GM20431 (cell line): Measurements from ENCODE around the gene CTBP1.

Experiments
- in situ Hi-C: fragments of 300-500 bp; cut with MseI, MboI; formaldehyde crosslinking; loops from one replicate; pipeline ENCODE4 v1.15.0; 2020; ENCODE audit warnings: low sequenced_read_pairs; ENCODE audit not compliant: unreplicated experiment

Gene CTBP1

DNA sequence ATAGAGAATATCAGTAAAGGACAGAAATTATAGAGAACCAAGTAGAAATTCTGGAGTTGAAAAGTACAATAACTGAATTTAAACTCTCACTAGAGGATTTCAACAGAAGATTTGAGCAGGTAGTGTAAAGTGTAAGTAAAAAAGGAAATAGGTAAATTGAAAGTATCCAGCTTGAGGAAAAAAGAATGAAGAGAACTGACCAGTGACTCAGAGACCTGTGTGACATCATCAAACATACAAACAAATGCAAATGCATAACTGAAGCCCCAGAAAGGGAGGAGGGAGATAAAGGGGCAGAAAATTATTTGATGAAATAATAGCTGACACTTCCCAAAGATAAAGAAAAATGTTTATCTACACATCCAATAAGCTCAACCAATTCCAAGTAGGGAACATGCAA, 68.3 kb downstream of the CTBP1 start:
- in situ Hi-C loops = no loop called here

DNA sequence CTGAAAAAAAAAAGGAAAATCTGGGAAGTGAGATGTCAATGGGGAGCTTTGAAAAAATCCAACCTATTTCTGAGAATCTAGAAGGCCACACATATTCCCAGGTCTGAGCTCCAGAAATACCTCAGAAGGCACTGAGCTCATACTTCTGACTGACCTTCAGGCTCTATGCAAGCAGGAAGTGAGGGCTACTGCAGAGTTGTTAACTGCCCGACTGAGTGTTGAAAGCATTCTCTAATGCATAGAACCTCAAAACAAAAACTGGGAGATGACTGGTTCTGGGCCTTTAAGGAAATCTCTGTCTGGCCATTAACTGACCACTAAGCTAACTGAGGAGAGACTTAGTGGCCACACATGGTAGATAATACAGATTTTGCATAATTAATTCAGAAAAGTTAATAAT, 69.0 kb downstream of the CTBP1 start:
- in situ Hi-C loops = no loop called here

DNA sequence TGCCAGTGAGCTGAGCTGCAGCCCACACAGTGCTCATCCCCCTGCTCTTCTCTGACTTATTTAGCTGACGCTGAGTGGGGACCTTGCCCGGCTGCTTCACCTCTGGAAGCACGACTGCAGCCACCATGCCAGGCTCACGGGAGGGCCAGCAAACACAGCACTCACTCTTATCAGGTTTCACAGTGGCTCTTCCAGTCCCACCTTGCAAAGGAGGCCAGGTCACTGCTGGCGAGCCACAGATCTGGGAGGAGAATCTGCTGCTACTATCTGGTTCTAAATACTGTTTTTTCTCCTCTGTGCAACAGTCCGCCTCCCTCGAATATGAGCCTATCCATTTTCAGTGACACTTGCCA, 69.9 kb downstream of the CTBP1 start:
- in situ Hi-C loops = no loop called here

DNA sequence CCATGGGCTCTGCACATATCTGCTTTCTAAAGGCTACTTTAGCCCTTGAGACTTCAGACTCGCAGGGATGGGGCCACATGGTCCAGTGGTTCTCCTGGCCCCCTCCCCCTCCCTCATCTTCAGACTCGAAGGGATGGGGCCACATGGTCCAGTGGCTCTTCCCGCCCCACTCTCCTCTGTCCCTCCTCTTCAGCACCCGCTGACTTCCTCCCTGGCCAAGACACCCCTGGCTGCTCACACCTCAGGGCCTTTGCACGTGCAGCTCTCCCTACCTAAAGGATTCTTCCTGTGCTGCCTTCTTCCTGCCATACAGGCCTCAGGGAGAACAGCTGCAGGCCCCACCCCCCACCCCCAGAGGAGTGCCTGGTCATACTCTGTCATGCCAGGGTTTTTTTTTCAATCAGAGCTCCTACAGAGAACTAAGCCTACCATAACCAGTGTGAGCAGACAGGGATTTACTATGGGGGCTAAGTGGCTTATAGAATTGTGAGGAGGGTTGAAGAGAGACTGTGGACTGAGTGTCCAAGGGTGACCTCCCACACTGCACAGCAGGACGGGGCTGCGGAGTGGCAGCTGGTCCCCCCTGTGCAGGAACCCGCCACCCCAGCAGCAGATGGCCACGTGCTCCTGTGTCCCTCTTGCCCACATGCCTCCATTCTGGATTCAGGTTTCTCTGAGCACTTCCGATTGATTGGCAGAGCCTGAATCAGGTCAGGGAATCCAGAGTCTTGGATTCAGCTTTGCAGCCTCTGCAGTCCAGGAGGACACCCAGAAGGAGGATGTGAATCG, 70.4 kb downstream of the CTBP1 start:
- in situ Hi-C loops = no loop called here

DNA sequence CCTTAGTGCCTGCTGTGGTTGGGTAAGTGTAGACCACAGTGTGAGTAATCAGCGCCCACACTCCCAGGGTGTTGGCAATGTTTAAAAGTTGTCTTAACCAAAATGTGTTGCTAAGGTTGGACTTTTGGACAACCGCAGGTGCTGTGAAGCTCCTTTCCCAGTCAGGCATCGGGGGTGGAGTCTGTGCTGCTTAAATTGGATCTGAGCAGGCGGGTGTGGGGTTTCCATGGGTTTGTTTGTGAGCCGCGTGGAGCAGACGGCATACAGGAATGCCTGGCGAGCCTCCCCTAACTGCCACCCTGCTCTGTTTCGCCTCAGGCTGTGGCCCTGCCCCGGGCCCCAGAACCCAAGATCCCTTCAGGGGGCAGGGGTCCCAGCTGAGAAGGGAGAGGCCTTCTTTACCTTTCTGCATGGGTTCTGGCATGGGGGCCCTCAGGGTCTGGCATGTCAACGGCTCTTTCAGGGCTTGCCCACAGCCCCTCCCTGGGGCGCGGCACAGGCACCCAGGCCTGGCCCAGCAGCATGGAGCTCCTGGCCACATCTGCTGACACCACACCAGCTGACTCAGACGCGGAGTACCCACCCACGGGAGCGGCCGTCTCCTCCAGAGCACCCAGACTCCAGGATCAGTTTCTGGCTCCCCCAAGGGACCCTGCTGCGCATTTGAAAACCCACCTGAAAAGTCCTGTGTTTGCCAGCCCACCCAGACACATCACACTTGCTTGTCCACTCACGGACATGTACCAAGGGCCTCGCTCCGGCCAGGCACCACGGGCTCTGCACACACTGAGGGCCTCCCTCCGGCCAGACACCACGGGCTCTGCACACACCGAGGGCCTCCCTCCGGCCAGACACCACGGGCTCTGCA, 71.4 kb downstream of the CTBP1 start:
- in situ Hi-C loops = no loop called here

DNA sequence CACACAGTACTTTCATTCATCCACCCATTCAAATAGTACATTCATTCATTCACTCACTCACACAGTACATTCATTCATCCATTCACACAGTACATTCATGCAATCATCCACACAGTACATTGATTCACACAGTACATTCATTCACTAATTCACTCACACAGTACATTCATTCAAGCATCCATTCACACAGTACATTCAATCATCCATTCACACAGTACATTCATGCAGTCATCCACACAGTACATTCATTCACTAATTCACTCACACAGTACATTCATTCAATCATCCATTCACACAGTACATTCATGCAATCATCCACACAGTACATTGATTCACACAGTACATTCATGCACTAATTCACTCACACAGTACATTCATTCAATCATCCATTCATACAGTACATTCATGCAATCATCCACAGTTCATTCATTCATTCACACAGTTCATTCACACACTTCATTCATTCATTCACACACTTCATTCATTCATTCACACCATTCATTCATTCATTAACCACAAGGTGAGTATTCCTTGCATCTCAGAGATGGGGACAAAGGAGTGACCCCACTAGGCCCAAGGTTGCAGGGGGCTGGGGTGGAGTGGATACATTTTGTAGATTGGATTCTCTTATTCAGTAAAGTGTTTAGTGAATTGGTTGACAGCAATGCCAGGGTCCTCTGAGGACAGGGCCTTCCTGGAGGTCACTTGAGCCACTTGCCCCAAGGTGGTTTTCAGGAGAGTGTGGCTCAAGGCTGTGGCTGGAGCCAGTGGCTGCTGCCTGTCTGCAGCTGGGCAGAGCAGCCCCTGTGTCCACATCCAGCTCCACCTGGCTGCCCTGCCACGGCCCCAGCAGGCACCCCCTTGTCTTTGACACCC, 72.3 kb downstream of the CTBP1 start:
- in situ Hi-C loops = no loop called here

DNA sequence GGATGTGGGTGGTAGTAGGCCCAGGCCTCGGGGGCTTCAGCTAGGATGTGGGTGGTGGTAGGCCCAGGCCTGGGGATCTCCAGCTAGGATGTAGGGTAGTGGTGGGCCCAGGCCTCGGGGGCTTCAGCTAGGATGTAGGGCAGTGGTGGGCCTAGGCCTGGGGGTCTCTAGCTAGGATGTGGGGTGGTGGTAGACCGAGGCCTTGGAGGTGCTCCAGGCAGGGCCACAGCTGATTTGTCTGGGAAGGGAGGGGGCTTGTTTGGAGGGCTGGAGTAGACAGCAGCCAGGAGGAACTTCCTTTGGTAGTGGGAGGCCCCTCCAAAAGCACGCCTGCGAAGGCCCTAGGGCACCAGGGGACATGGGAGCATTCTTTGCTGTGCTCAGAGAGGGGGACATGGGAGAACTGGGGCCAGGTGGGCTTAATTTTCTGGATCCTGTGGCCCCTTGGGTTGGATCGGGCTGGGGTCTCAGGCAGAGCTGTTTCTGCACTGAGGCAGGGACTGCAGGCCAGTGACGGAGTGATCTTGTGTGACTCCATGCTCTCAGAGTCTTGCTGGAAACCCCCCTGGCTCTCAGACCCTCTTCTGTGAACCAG, 73.2 kb downstream of the CTBP1 start:
- in situ Hi-C loops = no loop called here

DNA sequence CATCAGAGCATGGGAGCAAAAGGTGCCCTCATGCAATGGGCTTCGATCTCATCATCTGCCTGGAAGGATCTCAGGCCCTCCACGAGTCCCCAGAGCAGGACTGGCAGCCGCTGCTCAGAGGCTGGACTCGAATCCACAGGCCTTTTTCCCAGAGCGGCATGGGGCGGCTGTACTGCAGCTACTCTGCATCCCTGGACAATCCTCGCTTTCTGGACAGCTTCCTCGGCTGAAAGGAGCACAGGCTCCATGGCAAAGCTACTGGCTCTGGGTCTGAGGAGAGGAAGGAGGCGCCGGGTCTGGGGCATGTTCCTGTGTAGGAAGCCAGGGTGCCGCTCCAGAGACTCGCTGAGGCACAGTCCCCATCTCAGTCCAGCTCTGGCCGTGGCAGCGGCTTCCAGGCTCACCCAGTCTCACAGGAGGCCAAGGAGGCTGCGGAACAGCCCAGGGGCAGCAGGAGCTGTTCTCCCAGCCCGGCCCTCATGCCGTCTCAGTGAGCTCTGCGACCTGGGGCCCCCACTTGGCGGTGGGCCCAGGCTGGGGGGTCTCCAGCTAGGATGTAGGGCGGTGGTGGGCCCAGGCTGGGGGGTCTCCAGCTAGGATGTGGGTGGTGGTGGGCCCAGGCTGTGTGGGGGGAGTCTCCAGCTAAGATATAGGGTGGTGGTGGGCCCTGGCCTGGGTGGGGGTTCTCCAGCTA, 73.8 kb downstream of the CTBP1 start:
- in situ Hi-C loops = no loop called here

DNA sequence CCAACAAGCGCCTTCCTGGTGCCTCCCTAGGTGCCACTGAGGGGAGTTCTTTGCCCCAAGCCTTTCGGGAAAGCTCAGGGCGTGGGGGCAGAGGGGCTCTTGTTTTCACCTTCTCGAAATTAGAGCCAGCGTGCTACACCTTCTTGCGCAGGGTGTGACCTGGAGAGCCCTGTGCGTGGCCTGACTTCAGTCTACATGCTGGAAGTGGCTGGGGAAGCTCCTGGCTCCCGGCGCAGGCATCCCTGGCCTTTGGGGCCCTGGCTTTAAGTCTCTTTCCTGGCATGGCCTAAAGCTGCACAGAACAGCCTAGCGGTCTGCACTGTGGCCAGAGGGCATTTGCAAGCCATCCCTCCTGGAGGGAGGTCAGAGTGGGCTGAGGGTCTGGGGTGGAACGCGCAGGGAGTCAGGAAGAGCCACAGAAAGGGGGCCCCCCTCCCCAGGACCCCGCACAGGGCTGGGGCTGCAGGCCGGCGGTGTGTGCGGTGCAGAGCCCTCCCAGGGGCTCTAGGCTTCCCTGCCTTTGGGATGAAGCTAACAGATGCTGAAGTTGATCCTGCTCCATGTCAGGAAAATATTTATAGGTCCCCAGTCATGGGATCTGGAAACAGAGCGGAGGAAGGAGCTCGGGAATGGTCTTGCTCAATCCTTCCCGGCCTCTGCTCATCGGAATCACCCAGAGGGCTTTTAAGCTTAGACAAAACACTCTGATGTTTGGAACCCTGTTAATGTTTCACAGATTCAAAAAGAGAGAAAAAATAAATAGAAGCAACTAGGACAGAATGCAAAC, 75.8 kb downstream of the CTBP1 start:
- in situ Hi-C loops = no loop called here

DNA sequence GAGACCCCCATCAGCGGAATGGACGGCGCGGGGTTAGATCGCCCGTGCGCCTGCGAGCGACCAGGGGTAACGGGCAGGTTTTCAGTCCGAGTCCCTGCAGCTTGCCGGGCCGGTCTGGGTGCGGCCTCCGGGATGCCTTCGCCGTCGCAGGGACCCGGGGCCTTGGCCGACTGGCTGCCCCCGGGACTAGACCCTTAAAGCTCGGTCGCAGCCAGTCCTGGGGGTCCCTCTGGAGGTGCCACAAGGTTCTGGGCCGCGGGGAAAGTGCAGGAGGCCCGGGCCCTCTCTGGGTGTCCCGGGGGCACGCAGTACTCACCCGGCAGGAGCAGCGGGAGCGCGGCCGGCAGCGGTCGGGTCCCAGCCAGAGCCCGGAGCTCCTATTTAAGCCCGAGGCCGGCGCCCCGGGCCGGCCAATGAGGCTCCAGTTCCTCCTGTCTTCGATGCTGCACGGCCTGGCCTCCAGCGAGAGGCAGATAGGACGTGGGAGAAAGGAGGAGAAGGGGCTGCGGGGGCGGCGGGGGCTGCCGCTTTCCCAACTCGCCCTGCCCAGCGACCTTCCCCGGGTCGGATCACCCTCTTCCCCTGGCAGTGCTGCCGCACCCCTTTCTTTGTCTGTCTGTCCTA, 76.6 kb downstream of the CTBP1 start, which contains the start of gene SPON2:
SPON2 (minus strand) TSS at position 356 of the 624 bp plus-strand sequence.
- in situ Hi-C loops = no loop called here

DNA sequence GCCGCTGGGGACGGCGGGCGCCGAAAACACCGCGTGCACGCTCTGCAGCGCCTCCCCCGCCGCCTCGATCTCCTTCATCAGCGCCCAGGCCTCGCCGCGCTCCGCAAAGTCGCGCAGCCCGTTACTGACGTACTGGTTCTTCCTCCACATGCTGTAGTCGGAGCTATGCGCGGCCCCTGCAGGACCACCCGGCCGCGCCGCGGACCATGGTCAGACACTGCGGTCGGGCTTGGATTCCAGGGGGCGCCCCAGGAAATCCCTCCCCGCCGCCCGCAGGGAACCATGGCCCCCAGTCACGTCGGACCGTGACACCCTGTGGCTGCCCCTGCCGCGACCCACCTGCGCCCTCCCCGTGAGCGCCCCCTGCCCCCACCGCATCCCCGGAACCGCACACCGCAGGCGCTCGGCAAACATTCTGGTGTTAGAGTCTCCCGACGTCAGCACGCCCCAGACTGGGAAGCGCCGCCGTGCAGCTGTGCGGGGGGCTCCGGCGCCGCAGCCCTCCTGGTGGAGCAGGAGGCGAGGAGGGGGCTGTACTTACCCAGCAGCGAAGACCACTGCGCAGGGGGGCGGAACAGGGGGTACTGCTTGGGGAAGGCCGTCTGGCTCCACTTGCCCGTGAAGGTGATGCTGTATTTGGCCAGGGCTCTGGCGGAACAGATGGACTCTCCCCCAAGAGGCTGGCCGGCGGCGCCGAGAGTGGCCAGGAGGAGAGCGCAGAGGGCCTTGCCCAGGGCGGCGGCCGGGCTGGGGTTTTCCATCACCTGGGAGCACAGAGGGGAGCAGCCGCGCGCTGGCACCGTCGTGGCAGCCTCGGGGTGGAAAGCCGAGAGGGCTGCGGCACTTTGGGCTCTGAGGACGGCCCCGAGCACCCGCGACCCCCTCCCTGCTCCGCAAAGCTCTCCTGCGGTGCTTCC, 77.4 kb downstream of the CTBP1 start:
- in situ Hi-C loops = no loop called here

DNA sequence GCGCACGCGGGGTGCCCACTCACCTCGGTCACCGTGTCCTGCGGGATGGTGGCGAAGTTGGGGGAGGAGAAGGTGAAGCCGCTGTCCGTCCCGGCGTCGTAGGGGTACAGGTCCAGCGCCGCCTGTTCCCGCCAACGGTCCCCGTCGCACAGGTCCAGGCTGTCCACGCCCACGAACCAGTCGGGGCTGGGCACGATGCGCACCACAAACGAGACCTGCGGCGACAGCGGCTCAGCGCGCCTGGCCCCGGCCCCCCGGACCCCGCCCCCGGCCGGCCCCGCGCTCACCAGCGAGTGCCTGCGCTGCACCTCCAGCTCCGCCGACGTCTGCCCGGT, 78.0 kb downstream of the CTBP1 start:
- in situ Hi-C loops = no loop called here

DNA sequence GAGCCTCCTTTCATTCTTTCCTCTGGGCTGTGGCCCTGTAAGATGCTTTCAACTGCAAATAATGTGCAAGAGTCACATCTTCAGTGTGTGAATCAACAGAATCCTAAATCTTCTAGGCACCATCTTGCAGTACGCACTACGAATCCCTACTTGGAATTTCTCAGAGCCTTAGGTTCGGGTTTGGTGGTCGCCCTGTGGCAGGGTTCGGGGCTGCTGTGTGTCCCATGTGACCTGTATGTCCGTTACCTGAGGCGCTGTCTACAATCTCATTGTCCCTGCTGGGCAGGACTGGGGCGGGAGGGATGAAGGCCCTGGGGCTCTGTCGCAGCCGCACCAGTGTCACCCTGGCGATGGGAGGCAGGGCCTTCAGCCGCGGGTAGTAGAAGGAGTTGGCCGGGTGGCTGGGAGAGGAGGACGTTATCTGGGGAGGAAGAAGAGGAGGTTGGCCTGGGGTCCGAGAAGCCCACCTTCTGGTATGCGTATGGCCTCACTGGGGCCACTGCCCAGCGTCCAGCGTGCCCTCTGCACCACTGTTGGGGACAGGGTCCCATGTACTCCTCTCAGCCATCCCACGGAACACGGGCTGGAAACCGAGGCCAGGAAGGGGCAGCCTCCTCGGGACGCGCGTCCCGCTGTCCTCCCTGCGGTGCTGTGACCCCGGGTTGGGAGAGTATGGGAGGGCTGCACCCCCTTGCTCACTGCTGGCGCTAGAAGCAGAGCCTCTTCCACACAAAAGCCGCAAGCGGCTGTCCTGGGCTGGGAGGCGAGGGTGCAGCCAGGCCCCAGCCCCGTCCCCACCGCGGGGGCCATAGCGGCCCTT, 78.6 kb downstream of the CTBP1 start:
- in situ Hi-C loops = no loop called here

DNA sequence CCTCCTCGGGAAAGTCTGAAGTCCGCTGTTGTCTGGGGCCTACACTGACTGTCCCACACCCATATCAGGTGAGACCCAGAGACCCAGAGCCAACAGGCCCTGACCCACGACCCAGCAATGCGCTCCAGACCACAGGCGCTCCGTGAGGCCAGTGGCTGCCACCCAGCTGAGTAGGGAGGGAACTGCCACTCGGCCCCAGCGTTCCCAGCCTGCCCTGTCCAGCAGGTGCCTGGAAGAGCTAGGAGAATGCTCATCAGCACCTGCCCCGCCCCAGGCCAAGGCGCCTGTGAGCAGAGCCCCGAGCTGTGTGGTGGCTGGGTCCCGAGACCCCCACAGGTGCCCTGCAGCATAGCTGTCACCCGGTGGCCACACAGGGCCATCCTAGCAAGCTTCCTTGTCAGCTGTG, 79.2 kb downstream of the CTBP1 start:
- in situ Hi-C loops = no loop called here

DNA sequence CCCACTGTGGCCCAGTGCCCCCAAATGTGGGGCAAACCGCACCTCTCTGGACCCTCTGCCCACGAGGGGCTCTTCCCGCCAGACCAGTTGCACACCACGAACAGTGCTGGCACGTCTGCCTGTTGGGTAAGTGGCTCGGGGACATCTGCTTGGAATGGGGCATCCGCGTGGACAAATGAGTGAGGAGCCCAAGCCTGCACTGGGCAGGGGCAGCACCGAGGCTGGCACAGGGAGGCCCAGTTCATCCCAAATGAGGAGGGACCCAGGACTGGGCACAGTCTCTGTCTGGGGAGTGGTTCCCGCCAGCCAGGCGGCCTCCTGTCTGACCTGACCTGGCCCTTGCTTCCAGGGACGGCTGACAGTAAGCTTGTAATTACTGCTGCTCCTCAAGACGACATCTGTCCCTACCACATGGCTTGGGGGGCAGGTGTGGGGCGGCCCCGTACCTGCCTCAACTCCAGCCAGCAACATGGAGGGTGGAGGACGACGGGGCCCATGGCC, 79.7 kb downstream of the CTBP1 start:
- in situ Hi-C loops = no loop called here
